K562 (cell line): ENCODE measurements around the gene ABHD16A. TPM values are rescaled to one million over a fixed set of nuclear protein-coding genes. Genes with fewer than 3 reads are reported as not detected.

Experiments used
- CEBPG ChIP-seq, 3 experiments: fragments of 200-800 bp in 1 of 3; sonication (Bioruptor generic) in 1 of 3; sonication (generic) in 1 of 3; formaldehyde crosslinking in 1 of 3; IDR thresholded peaks in 2 of 3; conservative IDR thresholded peaks in 1 of 3; 2 replicates each; pipeline versions ENCODE4 v1.6.1 to v1.8.0; 2016 to 2022; ENCODE audit warnings: missing compliant biosample characterization in 2 of 3, missing genetic modification characterization in 2 of 3, mild to moderate bottlenecking in 1 of 3, missing genetic modification reagents in 1 of 3
- FUS ChIP-seq: fragments of 200-400 bp; formaldehyde crosslinking; optimal IDR thresholded peaks from 2 replicates; pipeline ENCODE3; 2017; ENCODE audit warnings: low read depth, low read length
- KDM4B ChIP-seq, 2 experiments: fragments of 450-650 bp in 1 of 2; sonication (generic) in 1 of 2; IDR thresholded peaks; 2 replicates each; pipeline ENCODE4 v1.6.1; 2016 to 2017; ENCODE audit warnings: borderline replicate concordance in 2 of 2, antibody characterized with exemption in 1 of 2, low read depth in 1 of 2, mild to moderate bottlenecking in 1 of 2
- NFE2L1 ChIP-seq: fragments of 450-650 bp; IDR thresholded peaks from 2 replicates; pipeline ENCODE4 v1.6.1; 2016; ENCODE audit warnings: missing genetic modification characterization, low read depth, mild to moderate bottlenecking, missing compliant biosample characterization, moderate library complexity, borderline replicate concordance
- NFYB ChIP-seq: IDR thresholded peaks from 2 replicates; pipeline ENCODE4 v1.6.1; 2011; ENCODE audit warnings: mild to moderate bottlenecking, moderate library complexity; ENCODE audit not compliant: insufficient read length; ENCODE audit errors: extremely low read depth
- RAD21 ChIP-seq, 2 experiments: fragments of 250-450 bp in 1 of 2; fragments of 450-650 bp in 1 of 2; sonication (Bioruptor Pico) in 1 of 2; formaldehyde crosslinking in 1 of 2; IDR thresholded peaks in 1 of 2; conservative IDR thresholded peaks in 1 of 2; 2 replicates each; pipeline versions ENCODE4 v1.4.0 to v1.8.0; 2020 to 2022; ENCODE audit warnings: mild to moderate bottlenecking in 2 of 2, moderate library complexity in 1 of 2
- RBM39 ChIP-seq: fragments of 200-400 bp; formaldehyde crosslinking; optimal IDR thresholded peaks from 2 replicates; pipeline ENCODE3; 2018; ENCODE audit warnings: low read depth, low read length
- RFX5 ChIP-seq: IDR thresholded peaks from 2 replicates; pipeline ENCODE4 v1.6.1; 2011; ENCODE audit warnings: low read depth, mild to moderate bottlenecking, improper control_type of control experiment, low read length
- SRF ChIP-seq, 2 experiments: fragments of 250-450, 450-650 bp in 1 of 2; sonication (Bioruptor Pico) in 1 of 2; sonication (generic) in 1 of 2; formaldehyde crosslinking; IDR thresholded peaks; 2 replicates each; pipeline versions ENCODE4 v1.5.0 to v1.5.1; 2020 to 2022; ENCODE audit warnings: mild to moderate bottlenecking in 1 of 2, missing genetic modification reagents in 1 of 2
- ZNF197 ChIP-seq: fragments of 200-800 bp; sonication (Bioruptor generic); IDR thresholded peaks from 2 replicates; pipeline ENCODE4 v1.6.1; 2016; ENCODE audit warnings: low read depth, missing genetic modification characterization, missing compliant biosample characterization
- polyA plus RNA-seq, 8 experiments: library from polyadenylated mRNA; depleted of rRNA in 4 of 8; stranded (reverse) in 5 of 8; unstranded in 3 of 8; fragments of >200 nt; fragmentation: Nextera tagmentation in 2 of 8; fragmentation: Illumina TruSeq in 1 of 8; extraction: Ambion mirVana in 2 of 8; extraction: Trizol in 1 of 8; gene quantifications; 2 replicates each; pipeline versions ENCODE4 v1.2.1 to v1.2.3, GENCODE V29; 2011 to 2014; ENCODE audit warnings: inconsistent platforms in 1 of 8, missing spikeins in 1 of 8
- total RNA-seq, 7 experiments: library from RNA; depleted of rRNA in 6 of 7; stranded (reverse); fragments of >200 nt in 6 of 7; fragmentation: Illumina TruSeq in 2 of 7; extraction: Trizol in 2 of 7; gene quantifications; 2 replicates each; pipeline versions ENCODE4 v1.2.1 to v1.2.3, GENCODE V29; 2011 to 2021; ENCODE audit warnings: low replicate concordance in 1 of 7
- TF ChIP-seq, protein P1 (sequence below), 2 experiments: fragments of 450-650 bp; IDR thresholded peaks; 2 replicates each; pipeline ENCODE4 v1.6.1; 2018; ENCODE audit warnings: mild to moderate bottlenecking in 2 of 2, low read depth in 1 of 2; ENCODE audit not compliant: partially characterized antibody in 2 of 2
- TF ChIP-seq, protein P2 (sequence below), 2 experiments: fragments of 150-350 bp in 1 of 2; IDR thresholded peaks; 2 replicates each; pipeline ENCODE4 v1.6.1; 2012 to 2016; ENCODE audit warnings: low read depth in 2 of 2, low read length in 2 of 2, mild to moderate bottlenecking in 1 of 2, moderate library complexity in 1 of 2
- TF ChIP-seq, protein P3 (sequence below): fragments of 450-650 bp; IDR thresholded peaks from 2 replicates; pipeline ENCODE4 v1.6.1; 2016; ENCODE audit warnings: borderline replicate concordance

Gene ABHD16A
- total and polyA plus RNA-seq, 9 of the 15 experiments (the other 6 are each of a cell fraction or from before 2014, with no cell fraction given) = 25.8 to 120 (median 81.6) TPM

DNA sequence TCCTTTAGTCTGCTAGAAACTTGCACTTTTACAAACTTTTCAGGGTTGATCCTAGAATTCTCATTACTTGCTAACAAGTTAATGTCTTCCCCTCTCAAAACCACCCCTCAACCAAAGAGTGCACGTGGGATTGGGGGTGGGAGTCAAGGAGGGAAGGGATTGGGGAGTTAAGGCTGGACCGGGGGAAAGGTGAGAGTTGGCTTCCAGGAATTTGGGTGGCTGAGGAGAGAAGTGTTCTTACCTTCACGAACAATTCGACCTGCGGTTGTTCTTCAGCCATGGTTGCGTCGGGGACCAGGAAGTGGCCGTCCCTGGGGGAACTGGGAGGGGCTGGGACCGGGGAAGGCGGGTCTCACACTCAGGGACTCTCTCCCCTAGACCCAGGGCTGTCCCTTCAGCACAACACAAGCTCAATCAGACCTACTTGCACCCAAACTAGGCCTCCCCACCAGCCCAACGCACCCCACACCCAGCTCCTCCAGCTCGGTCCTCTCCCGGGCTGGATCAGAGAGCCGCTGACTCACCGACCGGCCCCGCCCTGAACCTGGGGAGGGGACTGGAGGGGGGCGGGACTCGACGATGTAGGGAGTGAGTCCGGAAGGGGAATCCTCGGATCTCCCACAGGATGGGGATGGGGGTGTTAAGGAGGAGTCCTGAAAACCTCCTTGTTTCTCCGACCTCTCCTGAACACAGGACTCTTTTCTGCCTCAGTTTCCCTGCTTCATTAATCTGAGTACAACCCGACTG is 33.1 kb upstream of the ABHD16A start, which contains the start of gene CLIC1 (continued):
- TF ChIP-seq, protein P1, sequence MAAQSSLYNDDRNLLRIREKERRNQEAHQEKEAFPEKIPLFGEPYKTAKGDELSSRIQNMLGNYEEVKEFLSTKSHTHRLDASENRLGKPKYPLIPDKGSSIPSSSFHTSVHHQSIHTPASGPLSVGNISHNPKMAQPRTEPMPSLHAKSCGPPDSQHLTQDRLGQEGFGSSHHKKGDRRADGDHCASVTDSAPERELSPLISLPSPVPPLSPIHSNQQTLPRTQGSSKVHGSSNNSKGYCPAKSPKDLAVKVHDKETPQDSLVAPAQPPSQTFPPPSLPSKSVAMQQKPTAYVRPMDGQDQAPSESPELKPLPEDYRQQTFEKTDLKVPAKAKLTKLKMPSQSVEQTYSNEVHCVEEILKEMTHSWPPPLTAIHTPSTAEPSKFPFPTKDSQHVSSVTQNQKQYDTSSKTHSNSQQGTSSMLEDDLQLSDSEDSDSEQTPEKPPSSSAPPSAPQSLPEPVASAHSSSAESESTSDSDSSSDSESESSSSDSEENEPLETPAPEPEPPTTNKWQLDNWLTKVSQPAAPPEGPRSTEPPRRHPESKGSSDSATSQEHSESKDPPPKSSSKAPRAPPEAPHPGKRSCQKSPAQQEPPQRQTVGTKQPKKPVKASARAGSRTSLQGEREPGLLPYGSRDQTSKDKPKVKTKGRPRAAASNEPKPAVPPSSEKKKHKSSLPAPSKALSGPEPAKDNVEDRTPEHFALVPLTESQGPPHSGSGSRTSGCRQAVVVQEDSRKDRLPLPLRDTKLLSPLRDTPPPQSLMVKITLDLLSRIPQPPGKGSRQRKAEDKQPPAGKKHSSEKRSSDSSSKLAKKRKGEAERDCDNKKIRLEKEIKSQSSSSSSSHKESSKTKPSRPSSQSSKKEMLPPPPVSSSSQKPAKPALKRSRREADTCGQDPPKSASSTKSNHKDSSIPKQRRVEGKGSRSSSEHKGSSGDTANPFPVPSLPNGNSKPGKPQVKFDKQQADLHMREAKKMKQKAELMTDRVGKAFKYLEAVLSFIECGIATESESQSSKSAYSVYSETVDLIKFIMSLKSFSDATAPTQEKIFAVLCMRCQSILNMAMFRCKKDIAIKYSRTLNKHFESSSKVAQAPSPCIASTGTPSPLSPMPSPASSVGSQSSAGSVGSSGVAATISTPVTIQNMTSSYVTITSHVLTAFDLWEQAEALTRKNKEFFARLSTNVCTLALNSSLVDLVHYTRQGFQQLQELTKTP (IDR thresholded peaks at IDR 0.05; ENCODE audit: low read depth in 1 of 2, partially characterized antibody in 2 of 2) = peak; percentile 60 to 71
- TF ChIP-seq RAD21 (CRISPR knock-in tag; conservative IDR thresholded peaks at IDR 0.05 in 1 of 2, IDR thresholded peaks at IDR 0.05 in 1 of 2) (peak in 1 of 2 experiments; percentile 22; a peak in 1 of 4 replicates), SRF (CRISPR knock-in tag; IDR thresholded peaks at IDR 0.05) (peak in 1 of 2 experiments; percentile 68; a peak in 1 of 4 replicates), KDM4B (IDR thresholded peaks at IDR 0.05; ENCODE audit: borderline replicate concordance in 2 of 2, low read depth in 1 of 2) (no peak), NFE2L1 (tag) (no peak), RBM39 (no peak), FUS (no peak), CEBPG (CRISPR knock-in tag; IDR thresholded peaks at IDR 0.05) (no peak), CEBPG (tag; conservative IDR thresholded peaks at IDR 0.05 in 1 of 2, IDR thresholded peaks at IDR 0.05 in 1 of 2) (no peak), ZNF197 (CRISPR knock-in tag) (no peak), RFX5 (no peak), NFYB (no peak)
- TF ChIP-seq, protein P2, sequence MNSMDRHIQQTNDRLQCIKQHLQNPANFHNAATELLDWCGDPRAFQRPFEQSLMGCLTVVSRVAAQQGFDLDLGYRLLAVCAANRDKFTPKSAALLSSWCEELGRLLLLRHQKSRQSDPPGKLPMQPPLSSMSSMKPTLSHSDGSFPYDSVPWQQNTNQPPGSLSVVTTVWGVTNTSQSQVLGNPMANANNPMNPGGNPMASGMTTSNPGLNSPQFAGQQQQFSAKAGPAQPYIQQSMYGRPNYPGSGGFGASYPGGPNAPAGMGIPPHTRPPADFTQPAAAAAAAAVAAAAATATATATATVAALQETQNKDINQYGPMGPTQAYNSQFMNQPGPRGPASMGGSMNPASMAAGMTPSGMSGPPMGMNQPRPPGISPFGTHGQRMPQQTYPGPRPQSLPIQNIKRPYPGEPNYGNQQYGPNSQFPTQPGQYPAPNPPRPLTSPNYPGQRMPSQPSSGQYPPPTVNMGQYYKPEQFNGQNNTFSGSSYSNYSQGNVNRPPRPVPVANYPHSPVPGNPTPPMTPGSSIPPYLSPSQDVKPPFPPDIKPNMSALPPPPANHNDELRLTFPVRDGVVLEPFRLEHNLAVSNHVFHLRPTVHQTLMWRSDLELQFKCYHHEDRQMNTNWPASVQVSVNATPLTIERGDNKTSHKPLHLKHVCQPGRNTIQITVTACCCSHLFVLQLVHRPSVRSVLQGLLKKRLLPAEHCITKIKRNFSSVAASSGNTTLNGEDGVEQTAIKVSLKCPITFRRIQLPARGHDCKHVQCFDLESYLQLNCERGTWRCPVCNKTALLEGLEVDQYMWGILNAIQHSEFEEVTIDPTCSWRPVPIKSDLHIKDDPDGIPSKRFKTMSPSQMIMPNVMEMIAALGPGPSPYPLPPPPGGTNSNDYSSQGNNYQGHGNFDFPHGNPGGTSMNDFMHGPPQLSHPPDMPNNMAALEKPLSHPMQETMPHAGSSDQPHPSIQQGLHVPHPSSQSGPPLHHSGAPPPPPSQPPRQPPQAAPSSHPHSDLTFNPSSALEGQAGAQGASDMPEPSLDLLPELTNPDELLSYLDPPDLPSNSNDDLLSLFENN (IDR thresholded peaks at IDR 0.05; ENCODE audit: low read depth in 2 of 2, low read length in 2 of 2) = peak in 1 of 2 experiments; percentile 80; a peak in 2 of 4 replicates
- TF ChIP-seq, protein P3, sequence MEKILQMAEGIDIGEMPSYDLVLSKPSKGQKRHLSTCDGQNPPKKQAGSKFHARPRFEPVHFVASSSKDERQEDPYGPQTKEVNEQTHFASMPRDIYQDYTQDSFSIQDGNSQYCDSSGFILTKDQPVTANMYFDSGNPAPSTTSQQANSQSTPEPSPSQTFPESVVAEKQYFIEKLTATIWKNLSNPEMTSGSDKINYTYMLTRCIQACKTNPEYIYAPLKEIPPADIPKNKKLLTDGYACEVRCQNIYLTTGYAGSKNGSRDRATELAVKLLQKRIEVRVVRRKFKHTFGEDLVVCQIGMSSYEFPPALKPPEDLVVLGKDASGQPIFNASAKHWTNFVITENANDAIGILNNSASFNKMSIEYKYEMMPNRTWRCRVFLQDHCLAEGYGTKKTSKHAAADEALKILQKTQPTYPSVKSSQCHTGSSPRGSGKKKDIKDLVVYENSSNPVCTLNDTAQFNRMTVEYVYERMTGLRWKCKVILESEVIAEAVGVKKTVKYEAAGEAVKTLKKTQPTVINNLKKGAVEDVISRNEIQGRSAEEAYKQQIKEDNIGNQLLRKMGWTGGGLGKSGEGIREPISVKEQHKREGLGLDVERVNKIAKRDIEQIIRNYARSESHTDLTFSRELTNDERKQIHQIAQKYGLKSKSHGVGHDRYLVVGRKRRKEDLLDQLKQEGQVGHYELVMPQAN = peak; percentile 93
